HepG2 (cell line): ENCODE data around the gene MACROD2. TPM values are rescaled to one million over a fixed set of nuclear protein-coding genes. Genes with fewer than 3 reads are reported as not detected.

Experiments
- ATAC-seq: fragments of 200-7000 bp; cut with Tn5 transposase; 3 replicates; pipeline ENCODE4 v1.9.1; 2020; ENCODE audit warnings: mild to moderate bottlenecking, moderate library complexity
- BruUV-seq: library from RNA; stranded (reverse); fragments of 400-500 nt; replicated peaks from 2 replicates; lab custom pipeline; 2021; lab: Mats Ljungman, UMichigan
- CTCF ChIA-PET: fragments of 300-600 bp; formaldehyde crosslinking; extraction: SDS; loops from one replicate; lab custom pipeline; 2021; ENCODE audit warnings: low total read pairs, inconsistent platforms, low intra/inter-chr PET ratio; lab: Yijun Ruan, JAX
- POLR2A ChIA-PET: fragments of 350-600 bp; sonication (Branson Sonifier 250); formaldehyde crosslinking; loops from one replicate; lab custom pipeline; 2020; ENCODE audit warnings: antibody characterized with exemption, inconsistent platforms; lab: Yijun Ruan, JAX
- DNase-seq: peaks from one replicate; pipeline ENCODE4 v3.0.0-alpha.2; 2015; ENCODE audit warnings: low spot score
- FAIRE-seq: peaks from 3 replicates; lab custom pipeline; 2011; peaks lifted over from hg19 to GRCh38; lab: Jason Lieb, UNC
- H2AFZ ChIP-seq: one replicate; pipeline ENCODE4 v1.6.1; 2011; ENCODE audit warnings: low read length, inconsistent platforms
- H3K27ac ChIP-seq: fragments of 300-600 bp; 3 replicates; pipeline ENCODE4 v1.8.0; 2011; ENCODE audit warnings: mixed run types, mild to moderate bottlenecking, mixed read lengths, low read length, inconsistent platforms; ENCODE audit not compliant: insufficient read depth; ENCODE audit errors: extremely low read length
- H3K27me3 ChIP-seq, 2 experiments: fragments of 200-600 bp in 1 of 2; 2 replicates in 1 of 2; 3 replicates in 1 of 2; pipeline versions ENCODE4 v1.6.0 to v1.8.0; 2011; ENCODE audit warnings: low read length in 2 of 2, mild to moderate bottlenecking in 2 of 2, moderate library complexity in 2 of 2, inconsistent platforms in 1 of 2; ENCODE audit not compliant: insufficient read depth in 2 of 2, control insufficient read depth in 1 of 2
- H3K36me3 ChIP-seq, 2 experiments: fragments of 200-600 bp in 1 of 2; replicated peaks in 1 of 2; 2 replicates in 1 of 2; 3 replicates in 1 of 2; pipeline versions ENCODE4 v1.5.1 to v1.8.0; 2011; ENCODE audit warnings: low read length in 2 of 2, inconsistent platforms in 1 of 2; ENCODE audit not compliant: insufficient read depth in 2 of 2, control insufficient read depth in 1 of 2
- H3K4me1 ChIP-seq: 2 replicates; pipeline ENCODE4 v1.5.1; 2012; ENCODE audit warnings: low read length, inconsistent platforms; ENCODE audit not compliant: insufficient read depth
- H3K4me2 ChIP-seq: 2 replicates; pipeline ENCODE4 v1.6.0; 2011; ENCODE audit warnings: low read depth, low read length, inconsistent platforms
- H3K4me3 ChIP-seq, 3 experiments: fragments of 200-600 bp in 1 of 3; sonication (generic), shearing (Covaris generic) in 1 of 3; replicated peaks in 1 of 3; 2 replicates each; pipeline ENCODE4 v1.5.1; 2011 to 2016; ENCODE audit warnings: low read length in 3 of 3, inconsistent platforms in 2 of 3, low read depth in 2 of 3, mild to moderate bottlenecking in 2 of 3, control low read depth in 1 of 3, mixed read lengths in 1 of 3; ENCODE audit not compliant: insufficient read depth in 1 of 3
- H3K79me2 ChIP-seq: one replicate; pipeline ENCODE4 v1.6.1; 2011; ENCODE audit warnings: low read length, inconsistent platforms; ENCODE audit not compliant: insufficient read depth
- H3K9ac ChIP-seq: 2 replicates; pipeline ENCODE4 v1.6.0; 2011; ENCODE audit warnings: mild to moderate bottlenecking, low read depth, low read length, inconsistent platforms; ENCODE audit not compliant: insufficient read depth
- H3K9me3 ChIP-seq: 2 replicates; pipeline ENCODE4 v1.5.1; 2012; ENCODE audit warnings: mild to moderate bottlenecking, low read length
- H4K20me1 ChIP-seq: 2 replicates; pipeline ENCODE4 v1.6.0; 2011; ENCODE audit warnings: inconsistent platforms, mild to moderate bottlenecking, low read length, moderate library complexity; ENCODE audit not compliant: insufficient read depth
- HINFP ChIP-seq: sonication (generic); formaldehyde crosslinking; IDR thresholded peaks from 2 replicates; pipeline ENCODE4 v1.4.0; 2020; ENCODE audit warnings: low read depth, mild to moderate bottlenecking, missing genetic modification reagents
- NFE2L2 ChIP-seq: fragments of 150-350 bp; IDR thresholded peaks from 2 replicates; pipeline ENCODE4 v1.6.1; 2014; ENCODE audit warnings: low read length
- RCOR2 ChIP-seq: IDR thresholded peaks from 2 replicates; pipeline ENCODE4 v1.6.1; 2016; ENCODE audit warnings: missing biosample characterization, missing genetic modification reagents
- RFXAP ChIP-seq: sonication (generic); formaldehyde crosslinking; IDR thresholded peaks from 2 replicates; pipeline ENCODE4 v1.4.0; 2020; ENCODE audit warnings: missing genetic modification reagents, borderline replicate concordance
- SETDB1 ChIP-seq: sonication (generic); formaldehyde crosslinking; IDR thresholded peaks from 2 replicates; pipeline ENCODE4 v1.5.1; 2020; ENCODE audit warnings: missing genetic modification reagents, mild to moderate bottlenecking, borderline replicate concordance
- SIX1 ChIP-seq: sonication (generic); formaldehyde crosslinking; IDR thresholded peaks from 2 replicates; pipeline ENCODE4 v1.4.0; 2020; ENCODE audit warnings: missing genetic modification reagents, borderline replicate concordance
- SMAD3 ChIP-seq: sonication (generic); formaldehyde crosslinking; IDR thresholded peaks from 2 replicates; pipeline ENCODE4 v1.4.0; 2020; ENCODE audit warnings: missing genetic modification reagents
- YEATS2 ChIP-seq: sonication (generic); formaldehyde crosslinking; IDR thresholded peaks from 2 replicates; pipeline ENCODE4 v1.4.0; 2020; ENCODE audit warnings: missing genetic modification reagents, borderline replicate concordance
- ZBTB25 ChIP-seq: IDR thresholded peaks from 2 replicates; pipeline ENCODE4 v1.6.1; 2018; ENCODE audit warnings: missing genetic modification reagents
- ZFP41 ChIP-seq: sonication (generic); formaldehyde crosslinking; IDR thresholded peaks from 2 replicates; pipeline ENCODE4 v1.4.0; 2020; ENCODE audit warnings: mild to moderate bottlenecking, missing genetic modification reagents, borderline replicate concordance
- ZKSCAN8 ChIP-seq: IDR thresholded peaks from 2 replicates; pipeline ENCODE4 v1.6.1; 2016; ENCODE audit warnings: borderline replicate concordance, missing genetic modification reagents, missing compliant biosample characterization
- ZNF451 ChIP-seq: sonication (generic); formaldehyde crosslinking; IDR thresholded peaks from 2 replicates; pipeline ENCODE4 v1.5.0; 2020; ENCODE audit warnings: mild to moderate bottlenecking, missing genetic modification reagents
- ZNF703 ChIP-seq: sonication (generic); formaldehyde crosslinking; IDR thresholded peaks from 2 replicates; pipeline ENCODE4 v1.5.1; 2020; ENCODE audit warnings: missing genetic modification reagents, mild to moderate bottlenecking, moderate library complexity, borderline replicate concordance
- ZNF724P ChIP-seq: sonication (generic); formaldehyde crosslinking; IDR thresholded peaks from 2 replicates; pipeline ENCODE4 v1.8.0; 2022; ENCODE audit warnings: missing genetic modification reagents, borderline replicate concordance
- WGBS: methylation state at CpG from one replicate; pipeline ENCODE4 v1.1.6; 2017; ENCODE audit warnings: low lambda C conversion rate; 5-methylcytosine and 5-hydroxymethylcytosine counted together
- in situ Hi-C: cut with HindIII; loops from 2 replicates; pipeline ENCODE4 v1.10.0; 2017; ENCODE audit warnings: low pct_unique_long_range_greater_than_20kb; ENCODE audit not compliant: extremely low pct_ligation_motif_present
- intact Hi-C: fragments of 100-400 bp; cut with micrococcal nuclease; formaldehyde crosslinking; loops from one replicate; pipeline ENCODE4 v1.10.0; 2022; ENCODE audit not compliant: unreplicated experiment
- polyA plus RNA-seq, 8 experiments: library from polyadenylated mRNA; depleted of rRNA in 3 of 8; stranded (reverse) in 7 of 8; unstranded in 1 of 8; fragments of >200 nt; fragmentation: Illumina TruSeq in 4 of 8; extraction: Trizol in 4 of 8; gene quantifications; 2 replicates each; pipeline versions ENCODE4 v1.2.1 to v1.2.3, GENCODE V29; 2011 to 2016; ENCODE audit warnings: low read depth in 4 of 8, missing spikeins in 1 of 8, mixed read lengths in 1 of 8; ENCODE audit not compliant: insufficient read depth in 1 of 8
- total RNA-seq, 5 experiments: library from RNA; depleted of rRNA; stranded (reverse); fragments of >200 nt; fragmentation: Illumina TruSeq; extraction: Trizol; gene quantifications; 2 replicates each; pipeline ENCODE4 v1.2.3, GENCODE V29; 2016; ENCODE audit warnings: low read depth in 1 of 5
- TF ChIP-seq, protein P1 (sequence below): sonication (generic); formaldehyde crosslinking; conservative IDR thresholded peaks from 2 replicates; pipeline ENCODE4 v1.8.0; 2022; ENCODE audit warnings: low read depth, missing genetic modification reagents

The MACROD2 gene
- total and polyA plus RNA-seq, 2 of the 13 experiments (the other 11 are each of a cell fraction or from before 2014, with no cell fraction given), result 0.13 to 0.51 TPM

DNA sequence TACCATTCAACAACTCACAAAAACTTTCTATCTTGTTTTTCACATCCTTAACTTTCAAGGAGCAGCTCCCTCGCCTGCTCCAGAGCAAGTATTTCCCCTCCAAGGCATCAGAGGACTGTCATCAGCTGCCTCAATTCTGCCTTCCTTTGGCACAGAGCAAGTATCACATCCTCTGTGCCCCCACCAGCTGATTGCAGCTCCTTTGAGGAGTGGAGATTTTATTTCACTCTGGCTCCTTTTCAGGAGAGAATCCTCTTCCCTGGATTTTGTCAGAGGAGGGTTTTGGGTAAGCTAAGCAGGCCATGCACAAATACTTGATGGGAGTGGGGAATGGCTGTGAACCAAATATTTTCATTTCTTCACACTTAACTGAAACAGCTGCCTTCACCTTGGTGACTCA, 952.6 kb downstream of the MACROD2 start:
- Histone ChIP-seq H3K4me3 (no peak overlapping the region), H3K27ac (no peak overlapping the region), H3K79me2 (no peaks in the 10 kb centered on the region), H4K20me1 (no peaks in the 10 kb centered on the region), H3K9ac (no peak overlapping the region), H3K4me1 (peaks cover 8% of the 10 kb centered on the region; the same call in 1 of the 2 replicates), H3K4me2 (no peak overlapping the region), H2AFZ (no peak overlapping the region), H3K36me3 (no peaks in the 10 kb centered on the region), H3K9me3 (no peaks in the 10 kb centered on the region), H3K27me3 (peaks cover 0 to 2% of the 10 kb centered on the region in 2 experiments; a peak in 1 of 5 replicates)
- POLR2A ChIA-PET, result interaction anchor here (2.4 kb wide), 1 partner anchor 37 kb away, joined by 5 read pairs; no protein-coding TSS in a partner anchor
- intact Hi-C loops (no loop called here), in situ Hi-C loops (loop anchor here (10.0 kb wide), 1 partner anchor 613 kb away; the partner anchor contains the start of gene FLRT3)
- no TSS peak for BruUV-seq
- ATAC-seq, result no peak
- WGBS, result 0% methylated on average over 1 of the region's 1 CpG
- no peak for FAIRE-seq
- DNase-seq, result no peak
- CTCF ChIA-PET, result no interaction called here
- TF ChIP-seq SETDB1, result no peak
- TF ChIP-seq ZNF703 (CRISPR knock-in tag), result no peak
- TF ChIP-seq RCOR2 (CRISPR knock-in tag), result no peak
- TF ChIP-seq YEATS2 (CRISPR knock-in tag), result no peak
- TF ChIP-seq ZNF451 (CRISPR knock-in tag), result no peak
- TF ChIP-seq ZNF724P (CRISPR knock-in tag), result no peak
- no peak for TF ChIP-seq RFXAP (CRISPR knock-in tag)
- TF ChIP-seq ZBTB25 (CRISPR knock-in tag), result no peak
- no peak for TF ChIP-seq NFE2L2
- TF ChIP-seq ZKSCAN8 (CRISPR knock-in tag), result no peak
- TF ChIP-seq SMAD3 (CRISPR knock-in tag), result no peak
- TF ChIP-seq ZFP41 (CRISPR knock-in tag), result no peak
- no peak for TF ChIP-seq SIX1 (CRISPR knock-in tag)
- TF ChIP-seq, protein P1, sequence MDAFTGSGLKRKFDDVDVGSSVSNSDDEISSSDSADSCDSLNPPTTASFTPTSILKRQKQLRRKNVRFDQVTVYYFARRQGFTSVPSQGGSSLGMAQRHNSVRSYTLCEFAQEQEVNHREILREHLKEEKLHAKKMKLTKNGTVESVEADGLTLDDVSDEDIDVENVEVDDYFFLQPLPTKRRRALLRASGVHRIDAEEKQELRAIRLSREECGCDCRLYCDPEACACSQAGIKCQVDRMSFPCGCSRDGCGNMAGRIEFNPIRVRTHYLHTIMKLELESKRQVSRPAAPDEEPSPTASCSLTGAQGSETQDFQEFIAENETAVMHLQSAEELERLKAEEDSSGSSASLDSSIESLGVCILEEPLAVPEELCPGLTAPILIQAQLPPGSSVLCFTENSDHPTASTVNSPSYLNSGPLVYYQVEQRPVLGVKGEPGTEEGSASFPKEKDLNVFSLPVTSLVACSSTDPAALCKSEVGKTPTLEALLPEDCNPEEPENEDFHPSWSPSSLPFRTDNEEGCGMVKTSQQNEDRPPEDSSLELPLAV (CRISPR knock-in tag), result no peak
- no peak for TF ChIP-seq HINFP (CRISPR knock-in tag)
